ENCODE measurements around the gene HLA-E.
"Not testable (repeated sequence)": the region's sequence is repeated elsewhere in the genome, so short reads cannot be mapped to it uniquely, and the experiment has no call there.

- TF ChIP-seq, protein P1, sequence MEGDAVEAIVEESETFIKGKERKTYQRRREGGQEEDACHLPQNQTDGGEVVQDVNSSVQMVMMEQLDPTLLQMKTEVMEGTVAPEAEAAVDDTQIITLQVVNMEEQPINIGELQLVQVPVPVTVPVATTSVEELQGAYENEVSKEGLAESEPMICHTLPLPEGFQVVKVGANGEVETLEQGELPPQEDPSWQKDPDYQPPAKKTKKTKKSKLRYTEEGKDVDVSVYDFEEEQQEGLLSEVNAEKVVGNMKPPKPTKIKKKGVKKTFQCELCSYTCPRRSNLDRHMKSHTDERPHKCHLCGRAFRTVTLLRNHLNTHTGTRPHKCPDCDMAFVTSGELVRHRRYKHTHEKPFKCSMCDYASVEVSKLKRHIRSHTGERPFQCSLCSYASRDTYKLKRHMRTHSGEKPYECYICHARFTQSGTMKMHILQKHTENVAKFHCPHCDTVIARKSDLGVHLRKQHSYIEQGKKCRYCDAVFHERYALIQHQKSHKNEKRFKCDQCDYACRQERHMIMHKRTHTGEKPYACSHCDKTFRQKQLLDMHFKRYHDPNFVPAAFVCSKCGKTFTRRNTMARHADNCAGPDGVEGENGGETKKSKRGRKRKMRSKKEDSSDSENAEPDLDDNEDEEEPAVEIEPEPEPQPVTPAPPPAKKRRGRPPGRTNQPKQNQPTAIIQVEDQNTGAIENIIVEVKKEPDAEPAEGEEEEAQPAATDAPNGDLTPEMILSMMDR (IDR thresholded peaks at IDR 0.05): not testable (repeated sequence)
- not testable (repeated sequence) for TF ChIP-seq POLR2A, EP300, POLR2AphosphoS5 (IDR thresholded peaks at IDR 0.05)
These were observed 5.8 kb downstream of the HLA-E start for GRCh38 chr6:30495060-30495459.

Measured in suprapubic skin (tissue), 4 donors.